HUES64 (cell line): ENCODE measurements around the gene CACFD1.

Experiments used
- H3K27ac ChIP-seq: 2 replicates; pipeline ENCODE4 v1.7.0; 2013; ENCODE audit warnings: low read depth, low read length, inconsistent platforms
- H3K27me3 ChIP-seq: 2 replicates; pipeline ENCODE4 v1.6.1; 2013; ENCODE audit warnings: mild to moderate bottlenecking, low read length; ENCODE audit not compliant: insufficient read depth
- H3K36me3 ChIP-seq: 2 replicates; pipeline ENCODE4 v1.6.1; 2013; ENCODE audit warnings: mild to moderate bottlenecking, low read length; ENCODE audit not compliant: insufficient read depth
- H3K4me1 ChIP-seq: 2 replicates; pipeline ENCODE4 v1.6.1; 2013; ENCODE audit warnings: mild to moderate bottlenecking, low read length, moderate library complexity; ENCODE audit not compliant: insufficient read depth
- H3K4me3 ChIP-seq: 2 replicates; pipeline ENCODE4 v1.5.1; 2013; ENCODE audit warnings: mild to moderate bottlenecking, low read length, moderate library complexity
- H3K9ac ChIP-seq: 2 replicates; pipeline ENCODE4 v1.6.1; 2013; ENCODE audit warnings: mild to moderate bottlenecking, low read depth, low read length
- H3K9me3 ChIP-seq: 2 replicates; pipeline ENCODE4 v1.6.1; 2013; ENCODE audit warnings: low read depth, low read length; ENCODE audit not compliant: insufficient read depth
- WGBS: fragments of 150-250, 120-280 bp; methylation state at CpG from one replicate; pipeline ENCODE4 v1.1.7; 2013; ENCODE audit warnings: missing lambda C conversion rate; 5-methylcytosine and 5-hydroxymethylcytosine counted together

Gene CACFD1

GRCh38 chr9:133505901-133506652 lies 46.3 kb downstream of the CACFD1 start:
- H3K27ac ChIP-seq: no peak overlapping the region
- peaks cover 12% of the 10 kb centered on the region for H3K4me1 ChIP-seq
- H3K9ac ChIP-seq: no peak overlapping the region
- WGBS: 93% methylated on average over 23 of the region's 23 CpGs
- H3K9me3 ChIP-seq: peaks cover 9% of the 10 kb centered on the region
- no peaks in the 10 kb centered on the region for H3K36me3 ChIP-seq
- H3K27me3 ChIP-seq: no peaks in the 10 kb centered on the region
- no peak overlapping the region for H3K4me3 ChIP-seq

- Histone ChIP-seq H3K27ac (no peak overlapping the region), H3K9ac (no peak overlapping the region), H3K4me1 (peaks cover 12% of the 10 kb centered on the region), H3K36me3 (no peaks in the 10 kb centered on the region), H3K9me3 (peaks cover 9% of the 10 kb centered on the region), H3K4me3 (no peak overlapping the region), H3K27me3 (no peaks in the 10 kb centered on the region)
- 93% methylated on average over 18 of the region's 18 CpGs for WGBS
Measured at GRCh38 chr9:133506653-133507038, 46.9 kb downstream of the CACFD1 start.

GRCh38 chr9:133507246-133507965 lies 47.6 kb downstream of the CACFD1 start:
- Histone ChIP-seq H3K4me1 (peaks cover 12% of the 10 kb centered on the region), H3K27me3 (no peaks in the 10 kb centered on the region), H3K36me3 (no peaks in the 10 kb centered on the region), H3K4me3 (no peak overlapping the region), H3K9me3 (peaks cover 3% of the 10 kb centered on the region; the same call in 1 of the 2 replicates), H3K9ac (no peak overlapping the region), H3K27ac (no peak overlapping the region)
- WGBS: 92% methylated on average over 24 of the region's 24 CpGs

- no peak overlapping the region for H3K4me3 ChIP-seq
- peaks cover 12% of the 10 kb centered on the region for H3K4me1 ChIP-seq
- no peaks in the 10 kb centered on the region for H3K9me3 ChIP-seq
- 93% methylated on average over 8 of the region's 8 CpGs for WGBS
- no peaks in the 10 kb centered on the region for H3K27me3 ChIP-seq
- H3K9ac ChIP-seq: no peak overlapping the region
- H3K36me3 ChIP-seq: no peaks in the 10 kb centered on the region
- H3K27ac ChIP-seq: no peak overlapping the region
Measured at GRCh38 chr9:133508046-133508445, 48.3 kb downstream of the CACFD1 start.

- H3K9me3 ChIP-seq: no peaks in the 10 kb centered on the region
- peaks cover 12% of the 10 kb centered on the region for H3K4me1 ChIP-seq
- H3K9ac ChIP-seq: no peak overlapping the region
- H3K27me3 ChIP-seq: no peaks in the 10 kb centered on the region
- no peaks in the 10 kb centered on the region for H3K36me3 ChIP-seq
- 19% methylated on average over 26 of the region's 26 CpGs for WGBS
- peak overlapping the region; percentile 43; the same call in 1 of the 2 replicates for H3K27ac ChIP-seq
- H3K4me3 ChIP-seq: peak overlapping the region; percentile 18; the same call in 1 of the 2 replicates
Measured at GRCh38 chr9:133509179-133510083, 49.7 kb downstream of the CACFD1 start.

GRCh38 chr9:133510926-133511505 lies 51.2 kb downstream of the CACFD1 start:
- Histone ChIP-seq H3K9ac (no peak overlapping the region), H3K4me3 (no peak overlapping the region), H3K27me3 (no peaks in the 10 kb centered on the region), H3K4me1 (peaks cover 12% of the 10 kb centered on the region), H3K27ac (no peak overlapping the region), H3K36me3 (no peaks in the 10 kb centered on the region), H3K9me3 (no peaks in the 10 kb centered on the region)
- whole genome bisulfite sequencing: 92% methylated on average over 27 of the region's 27 CpGs

GRCh38 chr9:133511607-133512006 lies 51.8 kb downstream of the CACFD1 start:
- H3K27me3 ChIP-seq: no peaks in the 10 kb centered on the region
- H3K9ac ChIP-seq: no peak overlapping the region
- 88% methylated on average over 10 of the region's 10 CpGs for WGBS
- H3K27ac ChIP-seq: no peak overlapping the region
- no peaks in the 10 kb centered on the region for H3K36me3 ChIP-seq
- peaks cover 12% of the 10 kb centered on the region for H3K4me1 ChIP-seq
- H3K9me3 ChIP-seq: no peaks in the 10 kb centered on the region
- H3K4me3 ChIP-seq: no peak overlapping the region

- Histone ChIP-seq H3K36me3 (no peaks in the 10 kb centered on the region), H3K9me3 (no peaks in the 10 kb centered on the region), H3K4me3 (no peak overlapping the region), H3K9ac (no peak overlapping the region), H3K4me1 (peaks cover 12% of the 10 kb centered on the region), H3K27ac (no peak overlapping the region), H3K27me3 (no peaks in the 10 kb centered on the region)
- 88% methylated on average over 19 of the region's 19 CpGs for WGBS
Measured at GRCh38 chr9:133512253-133513213, 52.8 kb downstream of the CACFD1 start.

- H3K27ac ChIP-seq: no peak overlapping the region
- H3K9ac ChIP-seq: no peak overlapping the region
- no peaks in the 10 kb centered on the region for H3K27me3 ChIP-seq
- H3K4me1 ChIP-seq: peaks cover 12% of the 10 kb centered on the region
- no peak overlapping the region for H3K4me3 ChIP-seq
- WGBS: 89% methylated on average over 28 of the region's 28 CpGs
- no peaks in the 10 kb centered on the region for H3K36me3 ChIP-seq
- no peaks in the 10 kb centered on the region for H3K9me3 ChIP-seq
Measured at GRCh38 chr9:133513214-133514100, 53.7 kb downstream of the CACFD1 start.
